Ectodermal cell (in vitro differentiated cells): ENCODE measurements around the gene SPX. TPM values are rescaled to one million over a fixed set of nuclear protein-coding genes. Genes with fewer than 3 reads are reported as not detected.
A peak's percentile ranks its signal among the peaks of the same experiment; 100 is the strongest.

Source experiments
- H3K27ac ChIP-seq: 2 replicates; pipeline ENCODE4 v1.7.0; 2013; ENCODE audit warnings: mild to moderate bottlenecking, low read depth, low read length; ENCODE audit not compliant: insufficient read depth, poor library complexity, severe bottlenecking
- H3K27me3 ChIP-seq: 2 replicates; pipeline ENCODE4 v1.7.0; 2013; ENCODE audit warnings: mild to moderate bottlenecking, low read length; ENCODE audit not compliant: insufficient read depth, control insufficient read depth, poor library complexity, severe bottlenecking
- H3K36me3 ChIP-seq: one replicate; pipeline ENCODE4 v1.7.0; 2013; ENCODE audit warnings: low read length; ENCODE audit not compliant: control insufficient read depth, insufficient read depth
- H3K4me1 ChIP-seq: one replicate; pipeline ENCODE4 v1.7.0; 2013; ENCODE audit warnings: low read length; ENCODE audit not compliant: control insufficient read depth, insufficient read depth
- H3K4me3 ChIP-seq: 2 replicates; pipeline ENCODE4 v1.7.0; 2013; ENCODE audit warnings: low read depth, low read length, control low read depth; ENCODE audit not compliant: insufficient read depth
- H3K9me3 ChIP-seq: 2 replicates; pipeline ENCODE4 v1.7.0; 2013; ENCODE audit warnings: mild to moderate bottlenecking, low read length, moderate library complexity; ENCODE audit not compliant: control insufficient read depth
- WGBS, 2 experiments: methylation state at CpG; one replicate each; pipeline ENCODE4 v1.1.7; 2013; ENCODE audit warnings: missing lambda C conversion rate in 2 of 2; 5-methylcytosine and 5-hydroxymethylcytosine counted together
- polyA plus RNA-seq, 4 experiments: library from polyadenylated mRNA; stranded (reverse); fragments of 50-300 nt; gene quantifications; one replicate each; pipeline ENCODE4 v1.2.3, GENCODE V29; 2013

SPX gene, protein sequence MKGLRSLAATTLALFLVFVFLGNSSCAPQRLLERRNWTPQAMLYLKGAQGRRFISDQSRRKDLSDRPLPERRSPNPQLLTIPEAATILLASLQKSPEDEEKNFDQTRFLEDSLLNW
- polyA plus RNA-seq (2013, experiment 1 of 4) = 0.98 TPM
- polyA plus RNA-seq (2013, experiment 2 of 4) = 1.2 TPM
- polyA plus RNA-seq (2013, experiment 3 of 4) = 2.7 TPM
- polyA plus RNA-seq (2013, experiment 4 of 4) = 2.1 TPM

DNA sequence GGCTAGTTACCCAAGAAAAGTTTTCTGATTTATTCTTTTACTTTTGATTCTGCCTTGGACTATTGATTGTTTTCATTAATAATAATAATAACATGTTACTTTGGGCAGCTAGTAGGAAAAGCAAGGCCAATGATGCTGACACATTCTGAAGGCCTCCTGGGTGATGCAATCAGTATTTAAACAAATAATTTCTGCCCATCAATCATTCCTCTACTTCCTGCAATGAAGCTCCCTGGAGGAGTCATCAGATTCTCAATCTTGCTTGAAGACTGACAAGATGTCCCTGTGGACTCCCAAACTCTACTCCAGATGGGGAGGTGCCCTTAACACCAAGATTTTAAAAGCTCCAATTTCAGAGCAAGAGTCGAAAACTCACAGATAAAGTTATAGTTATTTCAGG lies at the start of gene SPX:
SPX (plus strand) TSS at position 244 of the 400 bp plus-strand sequence. CDS start 177 bp downstream, outside the sequence.
- Histone ChIP-seq H3K4me1 (no peaks in the 10 kb centered on the region), H3K36me3 (no peaks in the 10 kb centered on the region), H3K27me3 (peaks cover 47% of the 10 kb centered on the region), H3K9me3 (no peaks in the 10 kb centered on the region), H3K4me3 (peak within 1 kb of the TSS; percentile 67), H3K27ac (no peak within 1 kb of the TSS)
- WGBS, 2 experiments = 80% methylated on average over 1 of the region's 1 CpG; no CpG with 5 or more reads in 1 of the 2 experiments

DNA sequence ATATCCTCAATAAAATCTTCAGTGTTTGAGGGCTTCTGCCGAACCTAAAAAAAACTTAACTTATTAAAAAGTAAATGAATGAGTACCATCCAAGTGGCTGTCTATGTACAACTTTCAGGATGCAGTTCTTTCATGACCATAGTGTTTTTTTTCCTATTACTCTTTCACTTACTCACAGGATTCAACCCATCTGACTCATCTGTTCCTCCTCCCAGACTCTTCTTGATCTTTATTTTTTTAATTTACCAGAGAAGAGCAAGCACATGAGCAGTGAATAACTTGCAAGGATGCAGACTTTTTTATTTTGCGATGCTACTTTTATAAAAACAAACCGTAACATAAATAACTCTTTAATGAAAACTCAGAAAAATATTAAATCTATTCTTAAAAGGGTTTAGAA lies 49.1 kb upstream of the SPX start:
- no peak overlapping the region for H3K4me3 ChIP-seq
- 92 to 100% methylated on average over 1 of the region's 3 CpGs for WGBS, 2 experiments
- H3K4me1 ChIP-seq = no peaks in the 10 kb centered on the region
- no peaks in the 10 kb centered on the region for H3K9me3 ChIP-seq
- peaks cover 14% of the 10 kb centered on the region for H3K36me3 ChIP-seq
- no peak overlapping the region for H3K27ac ChIP-seq
- H3K27me3 ChIP-seq = no peaks in the 10 kb centered on the region

DNA sequence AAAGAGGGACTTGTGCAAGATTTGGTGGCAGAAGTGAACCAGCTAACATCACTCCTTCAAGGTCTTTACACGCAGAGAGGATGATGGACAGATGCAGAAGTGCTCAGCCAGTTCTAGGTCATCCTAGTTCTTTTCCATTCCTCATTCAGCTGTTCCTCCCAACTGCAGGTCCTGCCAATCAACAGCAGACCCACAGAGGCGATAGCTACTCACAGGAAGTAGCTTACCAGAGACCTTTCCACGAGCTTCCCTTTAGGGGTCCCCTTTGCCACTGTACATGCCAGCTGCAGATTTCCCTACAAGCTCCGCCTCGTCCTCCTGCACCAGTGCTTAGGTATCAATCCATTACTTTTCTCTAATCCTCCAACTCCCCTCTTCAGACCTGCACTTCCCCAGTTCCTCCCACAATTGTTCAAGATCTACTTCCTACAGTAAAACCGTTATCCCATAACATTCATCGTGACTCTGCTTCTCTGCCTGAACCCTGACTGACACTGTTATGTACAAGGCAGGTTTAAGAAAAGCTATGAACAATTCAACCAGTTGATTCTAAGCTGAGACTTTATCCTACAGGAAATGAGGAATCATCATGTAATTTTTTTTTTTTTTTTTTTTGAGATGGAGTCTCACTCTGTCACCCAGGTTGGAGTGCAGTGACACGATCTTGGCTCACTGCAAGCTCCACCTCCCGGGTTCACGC lies 47.2 kb upstream of the SPX start:
- no peaks in the 10 kb centered on the region for H3K36me3 ChIP-seq
- H3K9me3 ChIP-seq = no peaks in the 10 kb centered on the region
- H3K4me3 ChIP-seq = no peak overlapping the region
- no peak overlapping the region for H3K27ac ChIP-seq
- no peaks in the 10 kb centered on the region for H3K27me3 ChIP-seq
- H3K4me1 ChIP-seq = no peaks in the 10 kb centered on the region
- 93 to 95% methylated on average over 10 of the region's 10 CpGs for WGBS, 2 experiments

DNA sequence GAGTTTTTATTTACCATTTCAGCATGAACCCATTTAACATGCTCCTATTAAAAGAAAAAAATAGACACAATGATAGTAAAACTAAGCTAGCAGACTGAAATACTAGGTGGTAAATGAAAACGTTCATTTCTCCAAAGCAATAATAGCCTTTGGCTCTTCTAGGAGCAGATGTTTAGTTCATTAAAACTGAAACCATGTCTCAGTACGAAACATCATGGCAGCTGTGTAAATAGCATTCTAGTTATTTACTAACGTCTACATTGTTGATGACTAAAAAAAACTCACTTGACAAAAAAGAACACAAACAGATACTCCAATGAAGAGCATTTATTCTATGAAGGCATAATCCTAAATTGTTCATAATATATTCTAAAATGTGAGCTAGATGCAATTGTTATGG lies 42.6 kb upstream of the SPX start:
- Histone ChIP-seq H3K9me3 (no peaks in the 10 kb centered on the region), H3K36me3 (peaks cover 9% of the 10 kb centered on the region), H3K4me1 (no peaks in the 10 kb centered on the region), H3K27me3 (no peaks in the 10 kb centered on the region), H3K4me3 (no peak overlapping the region), H3K27ac (no peak overlapping the region)
- 88 to 96% methylated on average over 2 of the region's 3 CpGs for WGBS, 2 experiments

DNA sequence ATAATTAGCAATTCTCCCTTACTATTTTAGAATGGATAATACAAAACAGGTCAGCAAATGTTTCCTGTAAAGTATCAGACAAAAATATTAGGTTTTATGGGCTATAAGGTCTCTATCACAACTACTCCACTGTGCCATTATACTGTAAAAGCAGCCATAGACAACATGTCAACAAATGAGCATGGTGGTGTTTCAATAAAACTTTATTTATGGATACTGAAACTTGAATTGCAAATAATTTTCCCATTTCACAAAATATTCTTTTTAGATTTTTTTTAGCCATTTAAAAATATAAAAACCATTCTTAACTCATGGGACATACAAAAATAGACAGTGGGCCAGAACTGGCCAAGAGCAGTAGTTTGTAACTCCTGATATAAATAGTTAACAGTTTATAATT lies 40.1 kb upstream of the SPX start:
- H3K4me1 ChIP-seq = no peaks in the 10 kb centered on the region
- H3K27ac ChIP-seq = no peak overlapping the region
- H3K36me3 ChIP-seq = peaks cover 9% of the 10 kb centered on the region
- no peak overlapping the region for H3K4me3 ChIP-seq
- H3K27me3 ChIP-seq = no peaks in the 10 kb centered on the region
- H3K9me3 ChIP-seq = no peaks in the 10 kb centered on the region

DNA sequence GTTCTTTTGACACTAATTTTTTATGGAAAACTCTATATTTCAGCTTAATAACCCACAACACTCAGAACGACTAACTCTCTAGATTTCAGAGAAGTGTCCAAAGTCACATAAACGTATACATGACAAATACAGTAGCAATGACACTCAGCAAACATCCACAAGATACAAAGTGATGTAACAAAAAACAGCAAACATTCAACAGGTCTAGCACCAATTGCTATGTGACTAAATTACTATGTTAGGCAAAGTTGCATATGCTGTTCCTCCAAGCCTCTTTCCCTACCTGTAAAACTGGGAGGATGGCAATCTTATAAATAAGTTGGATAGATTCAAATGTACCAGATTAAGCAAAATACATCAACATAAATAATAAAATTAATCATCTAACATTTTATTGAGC lies 26.3 kb upstream of the SPX start:
- Histone ChIP-seq H3K9me3 (no peaks in the 10 kb centered on the region), H3K4me1 (no peaks in the 10 kb centered on the region), H3K27ac (no peak overlapping the region), H3K4me3 (no peak overlapping the region), H3K27me3 (no peaks in the 10 kb centered on the region), H3K36me3 (peaks cover 22% of the 10 kb centered on the region)
- WGBS, 2 experiments = 61 to 63% methylated on average over 2 of the region's 2 CpGs

DNA sequence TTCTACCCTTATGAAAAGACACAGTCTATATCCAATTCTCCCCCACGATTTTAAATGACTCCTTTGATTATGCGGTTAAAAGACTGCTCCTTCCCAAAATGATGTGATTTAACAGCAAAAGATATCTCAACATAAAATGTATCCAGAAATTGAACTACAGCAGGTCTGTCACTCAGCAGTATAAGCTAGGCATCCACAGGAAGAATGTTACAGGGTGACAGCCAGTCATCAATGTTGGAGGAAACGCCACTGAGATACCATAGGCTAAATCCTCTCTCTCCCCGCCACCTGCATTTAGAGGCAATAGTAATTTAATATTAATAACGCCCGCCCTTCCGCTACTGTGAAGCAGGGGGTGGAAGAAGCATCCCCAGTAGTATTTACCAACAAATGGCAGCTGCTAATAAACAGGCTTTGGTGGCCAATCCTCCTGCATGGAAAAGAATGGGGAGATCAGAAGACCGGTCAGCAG lies 25.3 kb upstream of the SPX start:
- Histone ChIP-seq H3K4me1 (no peaks in the 10 kb centered on the region), H3K9me3 (no peaks in the 10 kb centered on the region), H3K4me3 (peak overlapping the region; percentile 88), H3K27ac (peak overlapping the region; percentile 76), H3K27me3 (no peaks in the 10 kb centered on the region), H3K36me3 (peaks cover 14% of the 10 kb centered on the region)
- WGBS, 2 experiments = 17 to 19% methylated on average over 7 to 8 of the region's 8 CpGs

- 0 to 1% methylated on average over 61 of the region's 61 CpGs for WGBS, 2 experiments
- Histone ChIP-seq H3K4me3 (peak within 1 kb of the TSS; percentile 88), H3K36me3 (peaks cover 10% of the 10 kb centered on the region), H3K27ac (peak within 1 kb of the TSS; percentile 87), H3K27me3 (no peaks in the 10 kb centered on the region), H3K4me1 (no peaks in the 10 kb centered on the region), H3K9me3 (no peaks in the 10 kb centered on the region)
Observed at GRCh38 chr12:21501258-21502163, 24.6 kb upstream of the SPX start, which contains the start of the genes GOLT1B and RECQL. Gene GOLT1B, plus strand, starts transcription at chr12:21501789. Its CDS starts 135 bp downstream, at chr12:21501924. Gene RECQL, minus strand, starts transcription at chr12:21501635. Its CDS starts 2,065 bp downstream, at chr12:21499570.

DNA sequence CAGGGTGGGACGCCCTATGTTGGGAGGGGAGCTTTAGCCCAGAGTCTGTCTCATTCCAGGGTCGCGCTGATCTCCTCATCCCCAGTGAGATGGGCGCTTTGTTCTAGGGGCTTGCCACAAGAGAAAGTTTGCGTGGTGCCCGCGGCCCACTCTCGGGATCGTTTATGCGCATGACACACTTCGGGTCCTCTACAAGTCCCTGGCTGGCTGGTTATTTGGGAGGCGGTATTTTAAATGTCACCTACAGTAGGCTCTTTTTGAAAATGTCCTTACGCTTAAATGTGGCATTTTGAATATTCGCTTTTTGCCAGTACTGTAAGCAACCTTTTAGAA lies 24.0 kb upstream of the SPX start:
- H3K4me3 ChIP-seq = peak overlapping the region; percentile 88
- WGBS, 2 experiments = 1% methylated on average over 14 of the region's 14 CpGs

DNA sequence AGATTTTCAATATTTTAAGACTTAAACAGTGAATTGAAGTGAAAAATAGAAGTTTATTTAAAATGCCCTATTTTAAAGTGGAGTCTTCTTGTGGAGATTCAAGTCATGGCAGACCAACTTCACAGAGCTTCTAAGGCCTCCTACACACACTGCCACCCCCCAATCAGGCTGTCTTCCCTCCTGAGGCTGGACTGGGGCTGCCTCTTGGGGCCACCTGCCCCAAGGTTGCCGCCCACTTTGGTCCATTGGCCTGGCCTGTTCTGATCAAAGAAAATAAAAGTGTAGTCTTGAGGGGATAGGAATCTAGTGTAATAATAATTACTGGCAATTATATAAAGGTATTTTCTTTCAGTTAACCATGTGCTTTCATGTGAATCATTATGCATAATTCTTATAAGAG lies 23.2 kb upstream of the SPX start:
- Histone ChIP-seq H3K4me1 (no peaks in the 10 kb centered on the region), H3K4me3 (peak overlapping the region; percentile 88), H3K27ac (no peak overlapping the region), H3K9me3 (no peaks in the 10 kb centered on the region), H3K36me3 (peaks cover 9% of the 10 kb centered on the region), H3K27me3 (no peaks in the 10 kb centered on the region)
- 86 to 100% methylated on average over 1 of the region's 1 CpG for WGBS, 2 experiments

More for the DNA sequence above, 24.0 kb upstream of the SPX start:
- peak overlapping the region; percentile 87 for H3K27ac ChIP-seq
- H3K9me3 ChIP-seq = no peaks in the 10 kb centered on the region
- H3K4me1 ChIP-seq = no peaks in the 10 kb centered on the region
- no peaks in the 10 kb centered on the region for H3K27me3 ChIP-seq
- H3K36me3 ChIP-seq = peaks cover 10% of the 10 kb centered on the region
